ENCODE data around the gene ALOX12B.

ALOX12B gene

DNA sequence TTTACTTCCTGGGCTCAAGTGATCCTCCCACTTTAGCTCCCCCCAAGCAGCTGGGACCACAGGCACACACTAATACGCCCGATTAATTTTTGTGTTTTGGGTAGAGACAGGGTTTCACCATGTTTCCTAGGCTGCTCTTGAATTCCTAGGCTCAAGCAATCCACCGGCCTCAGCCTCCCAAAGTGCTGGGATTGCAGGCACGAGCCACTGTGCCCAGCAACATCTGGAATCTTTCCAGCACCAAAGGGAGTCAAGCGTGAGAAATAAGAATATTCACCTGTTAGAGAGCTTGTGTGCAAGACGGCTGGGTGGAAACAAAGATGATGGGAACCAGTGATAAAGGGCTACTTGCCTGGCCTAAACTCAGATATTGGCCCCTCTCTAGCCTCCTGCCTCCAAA lies 14.2 kb upstream of the ALOX12B start:
- ChIA-PET POLR2A (no interaction called here), CTCF (interaction anchor here (1.0 to 13.8 kb wide), 6 partner anchors 9 to 43 kb away, joined by 3 to 206 read pairs (median 7); partner anchors contain the start of gene ALOX12B)
- Histone ChIP-seq H3K4me3 (ENCODE audit: control insufficient read depth in 1 of 7, extremely low read depth in 1 of 7, insufficient read depth in 4 of 7, low read depth in 2 of 7, low read length in 6 of 7) (no peak overlapping the region), H3K36me3 (ENCODE audit: control insufficient read depth in 4 of 4, insufficient read depth in 4 of 4, low read length in 3 of 4) (no peaks in the 10 kb centered on the region), H3K9me3 (ENCODE audit: control extremely low read depth in 1 of 5, control insufficient read depth in 4 of 5, insufficient read depth in 2 of 5, low read depth in 1 of 5, low read length in 4 of 5) (no peaks in the 10 kb centered on the region), H3K27ac (ENCODE audit: insufficient read depth in 1 of 2, low read depth in 1 of 2, low read length in 2 of 2, poor library complexity in 1 of 2, severe bottlenecking in 2 of 2) (no peak overlapping the region), H3K27me3 (replicated peaks in 2 of 5; ENCODE audit: control insufficient read depth in 4 of 5, insufficient read depth in 5 of 5, low read length in 4 of 5) (no peaks in the 10 kb centered on the region), H3K4me1 (ENCODE audit: control extremely low read depth in 1 of 4, control insufficient read depth in 4 of 4, insufficient read depth in 4 of 4, low read length in 3 of 4) (peaks cover 0 to 8% (median 4%) of the 10 kb centered on the region in 4 experiments)
- no peak for DNase-seq
- WGBS (ENCODE audit: insufficient coverage): 89% methylated on average over 5 of the region's 6 CpGs

DNA sequence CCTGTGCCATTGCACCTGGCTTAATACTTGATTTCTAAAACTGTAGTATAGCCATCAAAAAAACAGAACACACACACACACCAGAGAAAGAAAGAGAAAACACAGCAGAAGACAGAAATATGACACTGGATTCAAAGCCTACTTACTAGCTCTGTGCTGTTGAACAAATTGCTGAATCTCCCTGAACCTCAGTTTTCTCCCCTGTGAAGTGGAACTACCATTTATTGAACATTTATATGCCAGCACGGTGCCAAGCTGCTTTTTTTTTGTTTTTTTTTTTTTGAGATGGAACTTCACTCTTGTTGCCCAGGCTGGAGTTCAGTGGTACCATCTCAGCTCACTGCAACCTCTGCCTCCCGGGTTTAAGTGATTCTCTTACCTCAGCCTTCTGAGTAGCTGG lies 13.2 kb upstream of the ALOX12B start:
- H3K4me1 ChIP-seq (ENCODE audit: control extremely low read depth in 1 of 4, control insufficient read depth in 4 of 4, insufficient read depth in 4 of 4, low read length in 3 of 4): peaks cover 0 to 8% (median 4%) of the 10 kb centered on the region in 4 experiments
- CTCF ChIA-PET: interaction anchor here (1.0 to 13.8 kb wide), 7 partner anchors 10 to 324 kb away, joined by 3 to 206 read pairs (median 7); partner anchors contain the start of gene ALOX12B
- no peak for DNase-seq
- WGBS (ENCODE audit: insufficient coverage): 67% methylated on average over 1 of the region's 2 CpGs
- H3K9me3 ChIP-seq (ENCODE audit: control extremely low read depth in 1 of 5, control insufficient read depth in 4 of 5, insufficient read depth in 2 of 5, low read depth in 1 of 5, low read length in 4 of 5): no peaks in the 10 kb centered on the region
- H3K27me3 ChIP-seq (replicated peaks in 2 of 5; ENCODE audit: control insufficient read depth in 4 of 5, insufficient read depth in 5 of 5, low read length in 4 of 5): no peaks in the 10 kb centered on the region
- no peak overlapping the region for H3K27ac ChIP-seq (ENCODE audit: insufficient read depth in 1 of 2, low read depth in 1 of 2, low read length in 2 of 2, poor library complexity in 1 of 2, severe bottlenecking in 2 of 2)
- no peak overlapping the region for H3K4me3 ChIP-seq (ENCODE audit: control insufficient read depth in 1 of 7, extremely low read depth in 1 of 7, insufficient read depth in 4 of 7, low read depth in 2 of 7, low read length in 6 of 7)
- no peaks in the 10 kb centered on the region for H3K36me3 ChIP-seq (ENCODE audit: control insufficient read depth in 4 of 4, insufficient read depth in 4 of 4, low read length in 3 of 4)
- POLR2A ChIA-PET: no interaction called here

DNA sequence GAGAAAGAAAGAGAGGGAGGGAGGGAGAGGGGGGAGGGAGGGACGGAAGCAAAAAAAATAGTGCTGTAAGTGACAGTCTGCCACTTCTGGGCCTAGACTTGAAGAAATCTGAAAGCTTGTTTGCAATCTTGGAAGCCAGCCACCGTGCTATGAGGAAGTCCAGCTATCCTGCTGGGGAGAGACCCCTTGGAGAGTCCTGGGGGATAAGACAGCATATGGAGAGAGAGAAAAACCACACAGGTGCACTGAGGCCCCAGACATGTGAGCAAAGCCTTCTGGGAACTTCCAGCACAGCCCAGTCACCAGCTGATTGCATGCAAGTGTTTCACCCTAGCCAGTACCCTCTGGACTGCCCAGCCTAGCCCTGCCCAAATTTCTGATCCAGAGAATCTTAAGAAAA lies 12.6 kb upstream of the ALOX12B start:
- Histone ChIP-seq H3K4me3 (ENCODE audit: control insufficient read depth in 1 of 7, extremely low read depth in 1 of 7, insufficient read depth in 4 of 7, low read depth in 2 of 7, low read length in 6 of 7) (no peak overlapping the region), H3K27ac (ENCODE audit: insufficient read depth in 1 of 2, low read depth in 1 of 2, low read length in 2 of 2, poor library complexity in 1 of 2, severe bottlenecking in 2 of 2) (no peak overlapping the region), H3K9me3 (ENCODE audit: control extremely low read depth in 1 of 5, control insufficient read depth in 4 of 5, insufficient read depth in 2 of 5, low read depth in 1 of 5, low read length in 4 of 5) (no peaks in the 10 kb centered on the region), H3K27me3 (replicated peaks in 2 of 5; ENCODE audit: control insufficient read depth in 4 of 5, insufficient read depth in 5 of 5, low read length in 4 of 5) (peaks cover 0 to 3% (median 0%) of the 10 kb centered on the region in 5 experiments), H3K4me1 (ENCODE audit: control extremely low read depth in 1 of 4, control insufficient read depth in 4 of 4, insufficient read depth in 4 of 4, low read length in 3 of 4) (peaks cover 0 to 4% (median 3%) of the 10 kb centered on the region in 4 experiments), H3K36me3 (ENCODE audit: control insufficient read depth in 4 of 4, insufficient read depth in 4 of 4, low read length in 3 of 4) (no peaks in the 10 kb centered on the region)
- ChIA-PET CTCF (interaction anchor here (1.0 to 13.8 kb wide), 7 partner anchors 10 to 323 kb away, joined by 3 to 206 read pairs (median 5); partner anchors contain the start of gene ALOX12B), POLR2A (no interaction called here)
- peak in 1 of 3 donors; percentile 25 for DNase-seq
- 17% methylated on average over 2 of the region's 2 CpGs for WGBS (ENCODE audit: insufficient coverage)

DNA sequence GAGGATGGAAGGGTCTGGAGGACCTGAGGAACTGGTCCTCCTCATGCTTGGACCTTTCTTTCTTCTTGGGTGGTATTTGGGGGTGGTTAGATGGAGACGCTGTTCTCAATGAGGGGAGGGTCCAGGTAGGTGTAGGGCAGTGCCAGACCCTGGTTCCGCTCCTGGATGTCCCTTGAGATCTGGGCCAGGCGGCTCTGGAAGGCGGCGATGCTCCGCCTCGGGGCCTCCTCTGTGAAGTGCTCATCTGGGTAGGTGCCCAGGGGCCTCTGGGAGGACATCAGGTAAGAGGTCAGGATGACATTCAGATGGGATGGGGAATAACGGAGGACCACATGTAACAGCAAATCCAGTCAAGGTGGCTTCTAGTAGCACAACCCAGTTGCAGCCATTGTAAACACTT lies 9.0 kb upstream of the ALOX12B start:
- Histone ChIP-seq H3K9me3 (ENCODE audit: control extremely low read depth in 1 of 5, control insufficient read depth in 4 of 5, insufficient read depth in 2 of 5, low read depth in 1 of 5, low read length in 4 of 5) (no peaks in the 10 kb centered on the region), H3K4me1 (ENCODE audit: control extremely low read depth in 1 of 4, control insufficient read depth in 4 of 4, insufficient read depth in 4 of 4, low read length in 3 of 4) (peaks cover 0 to 8% (median 5%) of the 10 kb centered on the region in 4 experiments), H3K27me3 (replicated peaks in 2 of 5; ENCODE audit: control insufficient read depth in 4 of 5, insufficient read depth in 5 of 5, low read length in 4 of 5) (peaks cover 0 to 6% (median 0%) of the 10 kb centered on the region in 5 experiments), H3K27ac (ENCODE audit: insufficient read depth in 1 of 2, low read depth in 1 of 2, low read length in 2 of 2, poor library complexity in 1 of 2, severe bottlenecking in 2 of 2) (no peak overlapping the region), H3K4me3 (ENCODE audit: control insufficient read depth in 1 of 7, extremely low read depth in 1 of 7, insufficient read depth in 4 of 7, low read depth in 2 of 7, low read length in 6 of 7) (no peak overlapping the region), H3K36me3 (ENCODE audit: control insufficient read depth in 4 of 4, insufficient read depth in 4 of 4, low read length in 3 of 4) (no peaks in the 10 kb centered on the region)
- no peak for DNase-seq
- POLR2A ChIA-PET: interaction anchor here (0.6 kb wide), 1 partner anchor 272 kb away, joined by 3 read pairs; no protein-coding TSS in a partner anchor
- 100% methylated on average over 1 of the region's 8 CpGs for whole genome bisulfite sequencing (ENCODE audit: insufficient coverage)
- CTCF ChIA-PET: interaction anchor here (0.7 to 1.4 kb wide), 4 partner anchors 14 to 36 kb away, joined by 3 to 4 read pairs (median 3); no protein-coding TSS in a partner anchor

DNA sequence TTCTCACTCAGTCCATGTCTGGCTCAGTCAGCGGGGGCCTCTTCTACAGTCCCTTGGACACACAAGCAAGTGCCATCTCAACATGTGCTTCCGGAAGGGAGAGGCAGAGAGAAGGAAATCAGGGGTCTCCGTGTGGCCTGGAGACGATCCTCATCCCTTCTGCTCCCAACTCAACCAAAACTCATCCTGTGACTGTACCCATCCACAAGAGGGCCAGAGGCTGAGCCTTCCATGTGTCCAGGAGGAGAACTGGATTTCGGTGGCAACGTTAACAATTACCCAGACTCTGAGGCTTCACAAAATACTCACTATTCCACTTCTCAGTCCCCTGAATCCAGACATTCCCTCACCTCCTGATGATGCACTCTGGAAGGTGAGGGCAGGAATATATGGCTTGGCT lies 7.8 kb upstream of the ALOX12B start:
- H3K27ac ChIP-seq (ENCODE audit: insufficient read depth in 1 of 2, low read depth in 1 of 2, low read length in 2 of 2, poor library complexity in 1 of 2, severe bottlenecking in 2 of 2): no peak overlapping the region
- DNase-seq: no peak
- peaks cover 0 to 11% (median 3%) of the 10 kb centered on the region in 5 experiments for H3K27me3 ChIP-seq (replicated peaks in 2 of 5; ENCODE audit: control insufficient read depth in 4 of 5, insufficient read depth in 5 of 5, low read length in 4 of 5)
- 93% methylated on average over 3 of the region's 6 CpGs for WGBS (ENCODE audit: insufficient coverage)
- no peaks in the 10 kb centered on the region for H3K9me3 ChIP-seq (ENCODE audit: control extremely low read depth in 1 of 5, control insufficient read depth in 4 of 5, insufficient read depth in 2 of 5, low read depth in 1 of 5, low read length in 4 of 5)
- POLR2A ChIA-PET: no interaction called here
- CTCF ChIA-PET: interaction anchor here (1.4 to 10.1 kb wide), 5 partner anchors 12 to 35 kb away, joined by 4 to 206 read pairs (median 87); partner anchors contain the start of gene ALOXE3
- no peaks in the 10 kb centered on the region for H3K36me3 ChIP-seq (ENCODE audit: control insufficient read depth in 4 of 4, insufficient read depth in 4 of 4, low read length in 3 of 4)
- no peak overlapping the region for H3K4me3 ChIP-seq (ENCODE audit: control insufficient read depth in 1 of 7, extremely low read depth in 1 of 7, insufficient read depth in 4 of 7, low read depth in 2 of 7, low read length in 6 of 7)
- H3K4me1 ChIP-seq (ENCODE audit: control extremely low read depth in 1 of 4, control insufficient read depth in 4 of 4, insufficient read depth in 4 of 4, low read length in 3 of 4): peaks cover 0 to 8% (median 5%) of the 10 kb centered on the region in 4 experiments

DNA sequence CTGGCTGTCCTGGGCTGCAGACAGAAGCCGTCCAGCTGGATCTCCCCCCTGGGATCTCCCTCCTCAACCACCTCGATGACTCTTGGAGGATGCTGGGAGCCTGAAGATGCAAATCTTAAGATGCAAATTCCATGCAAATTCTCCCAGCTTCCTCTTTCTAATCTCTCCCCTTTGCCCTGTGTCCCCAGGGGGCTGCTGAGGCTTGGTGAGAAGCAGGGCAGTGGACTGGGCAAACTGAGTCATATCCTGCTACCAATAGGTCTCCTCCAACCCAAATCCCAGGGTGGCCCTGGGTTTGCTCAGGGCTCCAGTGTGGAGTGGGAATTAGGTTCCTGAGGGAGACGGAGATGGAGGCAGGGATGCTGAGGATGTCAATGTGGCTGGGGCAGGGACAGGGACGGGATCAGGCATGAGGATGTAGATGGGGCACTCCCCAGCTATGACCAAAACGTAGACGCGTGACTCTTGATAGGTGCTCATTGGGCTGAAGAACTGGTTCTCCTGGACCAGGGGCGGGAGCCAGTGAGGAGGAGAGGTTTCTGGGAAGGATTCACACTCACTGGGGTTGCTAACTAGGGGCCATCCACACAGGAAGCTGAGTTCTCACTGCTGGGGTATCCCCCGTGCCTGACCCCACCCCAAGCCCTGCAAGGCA lies 3.6 kb upstream of the ALOX12B start:
- ChIA-PET POLR2A (no interaction called here), CTCF (interaction anchor here (0.9 to 10.1 kb wide), 8 partner anchors 12 to 65 kb away, joined by 3 to 206 read pairs (median 25); partner anchors contain the start of gene ALOXE3)
- DNase-seq: peak in 2 of 3 donors; percentile 41 to 46

DNA sequence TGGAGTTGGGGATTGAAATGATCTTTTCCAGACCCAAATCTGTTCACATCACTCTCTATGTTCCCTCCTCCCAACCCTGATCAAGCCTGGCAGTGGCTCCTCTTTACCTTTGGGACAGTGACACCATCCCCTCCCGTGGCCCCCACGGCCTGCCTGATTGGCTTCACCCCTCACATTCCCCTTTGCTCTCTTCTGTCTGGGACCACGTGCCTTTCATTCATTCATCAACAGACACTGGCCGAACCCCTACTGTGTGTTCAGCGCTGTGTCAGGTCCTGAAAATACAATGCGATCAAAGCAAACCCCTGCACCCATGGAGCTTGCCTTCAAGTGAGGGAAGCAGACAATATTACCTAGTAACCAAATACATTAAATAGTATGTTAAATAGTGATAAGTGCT lies 2.2 kb upstream of the ALOX12B start:
- Histone ChIP-seq H3K27me3 (replicated peaks in 2 of 5; ENCODE audit: control insufficient read depth in 4 of 5, insufficient read depth in 5 of 5, low read length in 4 of 5) (peaks cover 0 to 18% (median 10%) of the 10 kb centered on the region in 5 experiments), H3K4me1 (ENCODE audit: control extremely low read depth in 1 of 4, control insufficient read depth in 4 of 4, insufficient read depth in 4 of 4, low read length in 3 of 4) (peaks cover 0 to 8% (median 5%) of the 10 kb centered on the region in 4 experiments), H3K4me3 (ENCODE audit: control insufficient read depth in 1 of 7, extremely low read depth in 1 of 7, insufficient read depth in 4 of 7, low read depth in 2 of 7, low read length in 6 of 7) (no peak overlapping the region), H3K36me3 (ENCODE audit: control insufficient read depth in 4 of 4, insufficient read depth in 4 of 4, low read length in 3 of 4) (no peaks in the 10 kb centered on the region), H3K9me3 (ENCODE audit: control extremely low read depth in 1 of 5, control insufficient read depth in 4 of 5, insufficient read depth in 2 of 5, low read depth in 1 of 5, low read length in 4 of 5) (no peaks in the 10 kb centered on the region), H3K27ac (ENCODE audit: insufficient read depth in 1 of 2, low read depth in 1 of 2, low read length in 2 of 2, poor library complexity in 1 of 2, severe bottlenecking in 2 of 2) (no peak overlapping the region)
- ChIA-PET CTCF (interaction anchor here (0.9 to 10.1 kb wide), 7 partner anchors 8 to 29 kb away, joined by 3 to 206 read pairs (median 44); partner anchors contain the start of gene ALOXE3), POLR2A (no interaction called here)
- no peak for DNase-seq
- WGBS (ENCODE audit: insufficient coverage): 87% methylated on average over 2 of the region's 6 CpGs

More for the DNA sequence above, 3.6 kb upstream of the ALOX12B start:
- Histone ChIP-seq H3K27ac (ENCODE audit: insufficient read depth in 1 of 2, low read depth in 1 of 2, low read length in 2 of 2, poor library complexity in 1 of 2, severe bottlenecking in 2 of 2) (no peak overlapping the region), H3K9me3 (ENCODE audit: control extremely low read depth in 1 of 5, control insufficient read depth in 4 of 5, insufficient read depth in 2 of 5, low read depth in 1 of 5, low read length in 4 of 5) (no peaks in the 10 kb centered on the region), H3K4me3 (ENCODE audit: control insufficient read depth in 1 of 7, extremely low read depth in 1 of 7, insufficient read depth in 4 of 7, low read depth in 2 of 7, low read length in 6 of 7) (no peak overlapping the region), H3K36me3 (ENCODE audit: control insufficient read depth in 4 of 4, insufficient read depth in 4 of 4, low read length in 3 of 4) (no peaks in the 10 kb centered on the region), H3K27me3 (replicated peaks in 2 of 5; ENCODE audit: control insufficient read depth in 4 of 5, insufficient read depth in 5 of 5, low read length in 4 of 5) (peaks cover 0 to 18% (median 10%) of the 10 kb centered on the region in 5 experiments), H3K4me1 (ENCODE audit: control extremely low read depth in 1 of 4, control insufficient read depth in 4 of 4, insufficient read depth in 4 of 4, low read length in 3 of 4) (peaks cover 0 to 8% (median 5%) of the 10 kb centered on the region in 4 experiments)
- 57% methylated on average over 6 of the region's 9 CpGs for WGBS (ENCODE audit: insufficient coverage)
